Measurements from ENCODE around the gene PRMT1.

GRCh38 chr19:49677901-49678674 lies 1.0 kb downstream of the PRMT1 start:
- TF ChIP-seq CTCF (IDR thresholded peaks at IDR 0.05) (peak; percentile 51), ZFX (IDR thresholded peaks at IDR 0.05; ENCODE audit: borderline replicate concordance) (no peak)

All from 22Rv1 (cell line).